Myocyte (in vitro differentiated cells): ENCODE results near the gene SCUBE3. TPM values are rescaled to one million over a fixed set of nuclear protein-coding genes. Genes with fewer than 3 reads are reported as not detected.

Experiments used
- DNase-seq: peaks from one replicate; pipeline ENCODE4 v3.0.0-alpha.2; 2012; ENCODE audit warnings: low read depth
- polyA plus RNA-seq: library from polyadenylated mRNA; unstranded; fragments of >200 nt; gene quantifications from one replicate; pipeline ENCODE4 v1.2.1, GENCODE V29; 2012; ENCODE audit warnings: missing spikeins
- total RNA-seq: library from RNA; depleted of rRNA; stranded (reverse); fragments of >200 nt; gene quantifications from 2 replicates; pipeline ENCODE4 v1.2.3, GENCODE V29; 2014

SCUBE3 gene
- under 0.01 and 0.03 TPM in 2 replicates for total RNA-seq
- polyA plus RNA-seq: 0.28 TPM

DNA sequence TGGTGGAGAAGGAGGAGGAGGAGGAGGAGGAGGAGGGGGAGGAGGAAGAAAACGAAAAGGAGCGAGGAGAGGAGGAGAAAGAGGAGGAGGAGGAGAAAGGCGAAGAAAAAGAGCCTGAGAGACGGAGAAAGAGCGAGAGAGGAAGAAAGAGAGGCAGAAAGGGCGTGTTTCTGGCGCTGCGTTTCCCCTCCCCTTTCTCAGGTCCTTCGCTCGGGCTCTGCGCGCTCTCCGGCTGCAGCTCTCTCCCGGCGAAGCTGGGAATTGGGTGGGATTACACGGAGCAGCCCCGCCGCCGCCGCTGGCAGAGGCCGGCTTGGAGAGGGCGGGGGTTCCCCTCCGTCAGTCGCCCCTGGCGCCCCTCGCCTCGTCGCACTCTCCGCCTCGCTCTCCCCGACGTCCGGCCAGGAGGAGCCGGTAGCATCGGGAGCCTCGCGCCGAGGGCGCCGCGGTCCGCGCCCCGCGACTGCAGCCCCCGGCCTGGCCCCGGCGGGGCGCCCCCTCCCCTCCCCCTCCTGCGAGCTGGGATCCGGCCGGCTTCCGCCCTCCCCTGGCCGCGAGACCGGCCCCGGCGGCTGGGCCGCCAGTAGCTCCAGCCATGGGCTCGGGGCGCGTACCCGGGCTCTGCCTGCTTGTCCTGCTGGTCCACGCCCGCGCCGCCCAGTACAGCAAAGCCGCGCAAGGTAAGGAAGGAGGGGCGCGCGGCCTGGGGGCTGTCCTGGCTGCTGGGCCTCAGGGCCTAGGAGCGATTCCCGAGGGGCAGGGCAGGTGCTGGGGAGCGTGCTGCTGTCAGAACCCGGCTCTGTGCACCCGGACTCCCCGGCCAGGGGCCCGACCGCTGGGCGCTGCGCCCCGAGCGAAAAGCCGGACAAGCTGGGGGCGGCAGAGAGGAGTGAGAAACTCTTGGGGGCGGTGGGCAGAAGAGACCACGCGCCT is at the start of gene SCUBE3:
Gene SCUBE3, plus strand, starts transcription at position 133 of the 933 bp plus-strand sequence. Its CDS starts 463 bp downstream, at position 596.
- DNase-seq: no peak

DNA sequence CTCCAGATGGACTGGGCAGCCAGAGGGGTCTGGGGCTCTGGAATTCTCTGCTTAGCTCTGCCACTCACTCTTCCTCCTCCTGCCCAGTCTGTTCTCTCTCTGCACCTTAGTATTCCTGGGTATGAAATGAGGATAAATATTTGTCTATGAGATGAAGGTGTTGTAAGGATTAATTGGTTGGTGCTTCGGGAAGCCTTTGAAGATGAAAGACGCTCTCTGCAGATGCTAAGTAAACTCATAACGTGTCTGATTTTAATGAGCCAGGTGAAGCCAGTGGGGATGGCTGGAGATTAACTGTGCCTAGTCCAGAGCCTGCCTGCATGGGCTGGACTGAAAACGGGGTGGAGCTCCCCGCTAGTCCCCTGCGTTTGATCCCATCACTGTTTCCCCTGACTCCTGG is 49.5 kb upstream of the SCUBE3 start:
- no peak for DNase-seq

DNA sequence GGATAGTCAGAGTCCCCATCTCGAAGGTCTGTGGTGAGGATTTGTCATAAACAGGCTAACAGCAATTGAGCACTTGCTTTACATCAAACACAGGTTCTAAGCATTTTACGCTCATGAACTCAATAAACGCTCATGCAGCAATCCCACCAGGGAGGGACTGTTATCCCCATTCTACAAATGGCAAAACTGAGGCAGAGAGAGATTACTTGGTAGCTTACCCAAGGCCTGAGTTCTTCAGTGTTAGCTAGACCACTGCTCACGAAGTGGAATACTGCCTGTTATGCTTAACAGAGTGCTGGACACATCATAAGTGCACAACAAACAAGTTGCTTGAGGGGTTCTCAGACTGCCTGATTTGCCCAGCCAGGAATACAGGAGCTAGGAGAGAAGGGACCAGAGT is 48.9 kb upstream of the SCUBE3 start:
- no peak for DNase-seq

DNA sequence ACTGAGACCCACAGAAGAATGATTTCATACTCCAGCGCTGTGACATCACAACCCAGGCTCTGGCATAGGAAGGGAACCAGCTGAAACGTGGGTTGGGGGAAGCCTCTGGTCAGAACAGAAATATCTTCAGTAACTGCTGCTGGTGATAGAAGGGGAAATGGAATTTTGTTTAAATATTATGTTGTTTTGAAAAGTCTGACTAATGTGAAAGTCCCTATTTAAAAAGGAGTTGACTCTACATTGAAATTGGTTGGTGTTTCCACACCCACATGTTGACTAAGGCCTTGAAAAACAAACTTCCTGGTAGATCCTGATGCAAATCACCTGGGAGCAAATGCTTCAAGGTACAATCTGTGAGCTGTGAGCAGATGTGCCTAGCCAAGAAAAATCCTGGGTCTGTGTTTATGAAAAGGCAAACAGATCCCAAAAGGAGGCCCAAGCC is 48.1 kb upstream of the SCUBE3 start:
- no peak for DNase-seq

DNA sequence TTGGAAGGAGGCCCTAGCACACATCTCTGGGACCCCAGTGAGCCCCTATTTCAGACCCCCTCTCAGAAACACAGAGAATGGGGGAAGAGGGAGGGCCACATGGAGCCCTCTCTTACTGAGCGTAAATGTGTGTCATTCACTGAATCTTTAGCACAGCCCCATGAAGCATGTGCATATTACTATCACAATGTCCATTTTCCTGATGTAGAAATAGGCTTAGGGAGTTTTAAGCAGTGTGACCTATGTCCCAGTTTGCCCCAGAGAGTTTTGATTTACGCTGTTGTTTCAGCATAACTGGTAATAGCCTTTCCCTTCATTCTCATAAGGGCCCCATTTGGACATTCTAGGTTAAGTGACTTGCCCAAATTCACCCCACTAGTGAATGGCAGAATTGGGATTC is 47.6 kb upstream of the SCUBE3 start:
- no peak for DNase-seq

DNA sequence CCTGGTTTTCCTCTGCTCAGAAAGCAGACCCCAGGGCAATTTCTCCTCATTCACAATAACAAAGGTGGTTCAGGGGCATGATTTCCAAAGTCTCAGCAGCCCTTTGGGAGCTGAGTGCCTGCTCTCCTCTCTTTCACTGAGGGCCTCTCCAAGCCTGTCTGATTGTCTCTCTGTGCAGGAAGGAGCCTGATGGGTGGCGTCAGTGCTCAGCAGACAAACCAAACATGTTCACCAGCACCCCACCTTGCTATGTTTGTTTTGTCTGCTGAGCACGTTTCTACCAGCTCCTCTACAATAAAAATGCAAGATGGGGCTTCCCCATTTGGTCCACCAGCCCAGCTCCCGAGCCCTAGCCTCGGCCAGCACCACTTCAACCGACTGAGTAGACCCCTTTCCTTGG is 47.2 kb upstream of the SCUBE3 start:
- no peak for DNase-seq

DNA sequence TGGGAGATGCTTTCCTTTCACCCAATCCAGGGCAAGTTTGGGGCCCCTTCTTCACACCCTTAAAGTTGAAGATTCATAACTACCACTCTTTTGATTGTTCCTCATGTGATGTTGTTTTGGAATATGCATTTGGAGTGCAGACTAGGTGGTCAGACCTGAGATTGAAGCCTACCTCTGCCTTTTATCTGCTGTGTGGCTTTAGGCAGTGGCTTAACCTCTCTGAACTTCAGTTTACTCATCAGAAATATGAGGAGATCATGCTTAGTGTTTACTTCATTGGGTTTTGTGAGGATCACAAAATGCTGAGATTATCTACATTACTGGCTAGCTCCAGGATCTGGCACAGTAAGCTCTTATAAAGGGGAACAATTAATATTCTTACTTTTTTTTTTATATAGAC is 46.3 kb upstream of the SCUBE3 start:
- DNase-seq: no peak

DNA sequence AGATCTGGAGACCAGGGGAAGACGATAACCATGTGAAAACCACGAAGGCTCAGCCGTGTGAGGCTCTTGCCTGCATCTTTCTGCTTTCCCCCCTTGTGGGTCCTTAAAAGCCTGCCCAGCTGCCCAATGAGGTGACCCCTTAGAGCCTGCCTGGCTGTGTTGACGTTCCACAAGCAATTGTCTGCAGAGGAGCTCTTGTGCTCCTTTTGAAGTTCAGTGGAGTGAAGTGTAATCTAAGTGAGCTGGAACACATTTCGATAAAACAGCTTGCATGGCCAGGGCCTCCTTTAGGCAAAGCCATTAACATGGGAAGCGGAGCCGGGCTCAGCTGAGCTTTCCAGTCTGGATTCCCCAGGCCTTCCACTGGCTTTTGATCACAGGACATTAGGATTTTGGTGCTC is 45.3 kb upstream of the SCUBE3 start:
- no peak for DNase-seq

DNA sequence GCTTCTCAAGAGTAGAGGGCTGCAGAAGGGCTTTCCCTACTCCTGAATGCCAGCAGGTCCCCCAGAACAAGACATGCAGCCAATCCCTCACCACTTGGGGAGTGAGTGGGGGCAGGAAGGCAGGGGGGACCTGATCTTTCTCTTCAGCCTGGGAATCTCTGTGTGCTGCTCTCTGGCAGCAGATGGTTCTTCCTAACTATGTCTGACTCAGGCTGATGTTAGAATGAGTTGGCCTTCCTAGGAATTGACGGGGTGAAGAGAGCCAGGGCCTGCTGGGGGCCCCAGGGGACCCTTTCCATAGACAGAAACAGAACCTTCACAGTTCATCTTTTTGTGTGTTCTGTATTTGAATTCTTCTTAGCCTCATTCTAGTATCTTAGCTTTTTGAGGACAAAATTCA is 43.6 kb upstream of the SCUBE3 start:
- no peak for DNase-seq

DNA sequence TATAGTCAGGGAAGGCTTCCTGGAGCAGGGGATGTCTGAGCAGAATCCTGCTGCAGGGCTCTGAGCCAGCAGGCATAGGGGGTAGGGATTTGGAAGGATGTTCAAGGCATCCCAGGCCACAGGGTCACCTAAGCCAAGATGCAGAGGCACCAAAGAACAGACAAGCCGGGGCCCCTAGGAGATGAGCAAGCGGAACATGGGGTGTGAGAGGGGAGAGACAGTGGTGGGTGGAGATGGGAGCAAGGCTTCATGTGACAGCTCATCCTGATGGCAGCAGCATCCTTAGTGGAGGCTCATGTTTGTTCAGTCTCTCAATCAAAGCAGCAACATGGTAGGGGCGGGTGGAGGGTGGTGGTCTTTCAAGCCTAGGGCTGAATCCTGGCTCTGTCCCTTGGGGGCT is 42.9 kb upstream of the SCUBE3 start:
- DNase-seq: no peak

DNA sequence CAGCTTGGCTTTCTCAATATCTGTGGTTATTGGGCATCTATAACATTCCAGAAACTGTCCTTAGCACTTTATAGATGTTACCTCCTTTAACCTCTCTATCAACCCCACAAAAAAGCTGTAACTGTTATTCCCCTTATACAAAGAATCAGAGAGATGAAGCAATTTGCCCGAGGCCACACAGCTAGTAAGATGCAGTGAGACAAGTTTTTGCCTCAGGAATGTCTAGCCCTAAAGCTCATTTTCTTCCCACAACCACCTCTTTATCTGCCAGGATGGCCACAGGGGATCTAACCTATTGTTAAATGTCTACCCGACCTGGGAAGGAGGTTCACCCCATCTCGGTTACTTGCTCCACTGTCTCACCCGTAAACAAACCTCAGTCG is 40.7 kb upstream of the SCUBE3 start:
- DNase-seq: no peak

DNA sequence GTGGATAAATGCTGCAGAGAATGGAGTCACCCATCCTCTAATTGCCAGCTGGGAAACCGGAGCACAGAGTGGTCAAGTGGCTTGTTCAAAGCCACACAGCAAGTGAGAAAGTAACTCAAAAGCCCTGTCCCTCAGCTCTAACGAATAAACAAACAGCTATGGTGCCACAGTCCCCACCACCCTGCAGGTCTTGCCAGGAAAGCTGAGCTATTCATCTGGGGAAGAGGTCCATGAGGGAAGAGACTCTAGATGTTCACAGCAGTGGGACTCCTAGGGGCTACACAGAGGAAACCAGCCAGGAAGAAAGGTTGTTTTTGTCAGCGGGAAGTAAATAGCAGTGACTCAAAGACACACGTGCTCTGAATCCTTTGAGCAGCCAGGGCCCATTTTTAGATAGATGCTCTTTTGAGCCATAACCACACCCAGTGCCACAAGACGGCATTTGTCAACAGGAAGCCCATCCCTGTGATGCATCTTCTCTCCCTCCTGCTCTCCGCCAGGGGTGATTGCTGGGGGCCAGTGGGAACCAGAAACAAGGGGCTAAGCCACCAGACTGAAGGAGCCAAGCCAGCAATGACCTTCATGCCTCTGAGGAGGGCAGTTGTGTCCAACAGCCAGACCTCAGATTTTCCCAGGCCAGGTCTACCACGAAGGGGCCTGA is 40.2 kb upstream of the SCUBE3 start:
- DNase-seq: peak; percentile 95

DNA sequence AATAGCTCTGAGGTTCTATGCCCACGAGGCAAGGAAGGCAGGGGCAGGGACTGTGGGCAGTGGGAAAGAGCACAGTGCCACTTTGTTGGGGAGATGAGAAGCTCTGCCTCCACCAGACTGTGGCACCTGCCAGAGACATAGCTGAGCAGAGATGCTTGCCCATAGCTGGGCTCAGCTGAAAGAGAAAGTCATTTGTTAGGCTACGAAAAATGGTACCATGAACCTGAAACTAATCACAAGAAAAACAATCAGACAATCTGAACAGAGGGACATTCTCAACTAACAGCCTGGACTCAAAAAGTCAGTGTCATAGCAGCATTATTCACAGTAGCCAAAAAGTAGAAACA is 39.7 kb upstream of the SCUBE3 start:
- DNase-seq: no peak

DNA sequence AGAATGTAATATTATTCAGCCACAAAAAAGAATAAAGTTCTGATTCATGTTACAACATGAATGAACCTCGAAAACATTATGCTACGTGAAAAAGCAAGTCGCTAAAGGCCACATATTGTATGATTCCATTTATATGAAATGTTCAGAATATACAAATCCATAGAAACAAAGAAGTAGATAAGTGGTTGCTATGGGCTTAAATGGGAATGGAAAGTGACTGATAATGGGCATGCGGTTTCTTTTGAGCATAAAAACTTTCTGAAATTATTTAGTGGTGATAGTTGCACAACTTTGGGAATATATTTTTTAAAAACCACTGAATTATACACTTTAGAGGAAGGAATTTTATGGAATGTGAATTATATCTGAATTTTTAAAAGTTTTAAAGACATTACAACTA is 39.3 kb upstream of the SCUBE3 start:
- no peak for DNase-seq

DNA sequence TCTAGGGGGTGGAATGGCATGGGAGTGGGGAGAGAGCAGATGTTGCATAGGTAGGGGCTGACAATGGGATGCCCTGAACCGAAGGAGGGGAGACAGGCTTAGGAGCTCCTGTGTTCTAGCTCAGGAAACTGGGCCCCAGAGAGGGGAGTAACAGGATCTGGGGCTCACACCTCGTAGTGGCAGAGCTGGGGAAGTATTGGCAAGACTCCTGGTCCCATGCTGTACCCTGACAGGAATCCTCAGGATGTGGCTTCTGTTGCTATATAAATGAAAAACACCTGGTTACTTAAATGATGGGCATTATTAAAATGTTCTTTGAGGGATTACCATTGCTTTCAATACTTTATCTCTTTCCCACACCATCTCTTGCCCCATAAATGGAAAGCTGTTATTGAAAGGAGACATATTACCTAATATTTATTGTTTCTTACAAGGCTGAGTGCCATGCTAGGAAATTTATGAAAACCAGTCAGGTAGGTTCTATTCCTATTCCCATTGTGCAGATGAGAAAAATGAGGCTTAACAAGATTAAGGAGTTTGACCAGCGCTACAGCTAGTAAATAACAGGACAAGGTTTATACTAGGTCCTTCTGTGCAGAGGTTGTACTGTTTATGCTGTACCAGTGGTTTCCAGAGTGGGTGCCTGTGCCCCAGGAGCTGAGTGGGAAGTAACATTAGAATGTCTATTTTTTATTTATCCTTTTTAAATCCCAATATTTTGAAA is 37.3 kb upstream of the SCUBE3 start:
- DNase-seq: no peak

DNA sequence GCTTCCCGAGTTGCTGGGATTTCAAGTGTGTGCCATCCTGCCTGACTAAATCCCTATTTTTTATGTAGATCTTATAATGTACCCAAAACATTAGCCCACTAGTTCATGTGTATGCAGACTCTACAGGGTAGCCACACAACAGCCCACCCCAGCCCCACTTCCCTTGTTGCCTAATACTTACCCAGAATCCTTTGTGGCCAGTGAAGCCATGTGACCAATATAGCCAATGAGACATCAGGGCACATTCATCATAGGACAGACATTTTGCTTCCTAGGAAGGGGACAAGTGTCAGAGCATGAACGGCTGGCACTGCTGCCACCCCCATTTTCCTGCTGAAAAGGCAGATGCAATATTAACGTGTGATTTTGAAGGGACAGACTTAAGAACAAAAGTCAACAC is 36.6 kb upstream of the SCUBE3 start:
- no peak for DNase-seq

DNA sequence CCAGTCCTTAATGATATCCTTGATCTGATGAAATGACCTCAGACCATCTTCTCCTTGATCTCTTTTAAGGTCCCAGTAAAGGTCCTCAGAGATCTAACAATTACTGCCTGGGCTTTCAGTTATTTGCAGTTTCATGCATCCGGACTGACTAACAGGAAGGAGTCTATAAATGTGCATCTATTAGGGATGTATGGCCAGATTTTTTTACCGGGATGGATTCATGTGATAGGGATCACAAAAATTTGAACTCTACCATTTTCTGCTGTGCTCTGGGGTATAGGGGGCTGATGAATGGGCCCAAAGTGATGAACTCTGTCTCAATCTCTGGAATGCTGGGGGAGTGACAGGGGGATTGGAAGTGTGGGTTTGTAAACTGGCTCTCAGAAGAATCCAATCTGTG is 36.2 kb upstream of the SCUBE3 start:
- no peak for DNase-seq

DNA sequence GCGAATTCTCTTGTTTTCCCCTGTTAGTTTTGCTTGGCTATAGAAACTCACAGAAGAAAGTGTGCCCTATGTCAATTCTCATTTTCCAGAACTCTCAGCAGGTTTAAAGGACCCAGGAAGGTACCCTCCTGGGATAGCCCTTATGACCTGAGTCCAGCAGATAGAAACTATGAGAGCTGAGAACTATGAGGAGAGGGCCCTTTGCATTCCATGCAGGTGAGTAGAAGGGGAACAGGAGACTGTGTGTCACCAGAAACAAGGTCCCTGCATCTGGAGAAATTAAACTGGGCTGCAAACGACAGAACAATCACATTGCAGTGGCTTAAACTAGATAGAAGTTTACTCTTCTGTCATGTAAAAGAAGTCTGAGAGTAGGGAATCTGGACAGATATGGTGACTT is 35.7 kb upstream of the SCUBE3 start:
- DNase-seq: no peak

DNA sequence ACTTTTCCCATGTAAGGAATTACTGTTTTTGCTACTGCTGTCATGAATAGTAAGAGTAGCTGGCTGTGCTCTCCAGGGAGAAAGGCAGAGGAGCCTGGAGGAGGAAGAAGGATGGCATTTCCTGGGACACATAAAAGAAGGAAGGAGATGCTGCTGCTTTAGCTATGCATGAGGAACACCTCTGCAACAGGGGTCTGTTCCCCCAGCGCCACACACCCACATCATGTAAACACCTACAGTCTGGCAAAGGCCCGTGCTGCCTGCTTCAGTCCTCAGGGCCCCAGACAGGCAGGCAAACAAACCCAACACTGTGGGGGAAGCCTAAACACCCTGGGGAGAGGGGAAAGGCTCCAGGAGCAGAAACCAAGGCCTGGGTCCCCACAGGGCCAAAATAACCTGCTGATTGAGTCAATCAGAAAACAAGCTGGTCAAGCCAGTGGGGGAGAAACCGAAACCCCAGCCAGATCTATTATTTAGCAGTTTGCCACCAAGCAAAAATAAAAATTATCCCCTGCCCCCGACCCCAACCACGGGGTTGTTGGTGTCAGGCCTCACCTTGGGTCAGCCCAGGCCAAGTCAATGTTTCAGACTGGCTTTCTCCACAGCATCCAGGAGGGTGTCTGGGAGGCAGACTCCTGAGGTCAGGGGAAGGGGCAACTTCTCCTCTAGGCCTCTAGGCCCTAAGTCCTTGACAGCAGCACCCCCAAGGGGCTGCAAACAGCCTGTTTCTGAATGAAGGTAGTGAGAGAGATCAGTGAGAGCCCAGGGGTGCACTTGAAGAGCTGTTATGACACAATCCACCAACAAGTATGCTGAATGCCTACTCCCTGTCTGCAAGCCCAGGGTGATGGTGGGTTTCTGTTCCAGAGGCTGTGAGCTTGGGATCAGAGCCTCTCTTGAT is 34.6 kb upstream of the SCUBE3 start:
- no peak for DNase-seq

DNA sequence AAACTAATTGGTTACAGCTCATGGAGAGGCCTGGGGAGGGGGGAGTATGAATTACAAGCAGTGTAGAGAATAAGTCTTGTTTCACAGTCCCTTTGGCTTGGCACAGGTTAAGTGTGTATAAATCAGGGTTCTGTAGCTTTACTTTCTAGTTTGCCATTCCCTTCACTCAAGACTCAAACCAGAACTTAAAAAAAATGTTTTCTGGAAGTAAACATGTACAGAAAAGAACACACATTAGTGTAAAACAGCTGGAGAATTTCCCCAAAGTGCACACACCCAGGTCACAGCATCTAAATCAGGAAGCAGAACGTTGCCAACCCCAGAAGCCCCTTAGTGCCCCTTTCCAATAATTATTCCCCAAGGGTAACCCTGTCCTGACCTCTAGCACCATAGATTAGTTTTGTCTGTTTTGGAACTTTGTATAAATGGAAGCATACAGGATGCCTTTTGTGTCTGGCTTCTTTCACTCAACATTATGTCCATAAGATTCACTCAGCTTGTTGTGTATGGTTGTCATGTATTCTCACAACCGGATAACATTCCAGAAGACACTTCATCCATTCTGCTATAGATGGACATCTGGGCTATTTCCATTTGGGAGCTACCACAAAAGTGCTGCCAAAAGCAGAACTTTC is 33.7 kb upstream of the SCUBE3 start:
- no peak for DNase-seq
